Measurements from ENCODE around the gene TESK1. TPM values are rescaled to one million over a fixed set of nuclear protein-coding genes. Genes with fewer than 3 reads are reported as not detected.

TESK1 gene
- total RNA-seq, 1 experiment from 2014 or later = 20.4 TPM

GRCh38 chr9:35605351-35606137 is 482 bp downstream of the TESK1 start:
- Mint-ChIP-seq H3K9me3 (no peaks in the 10 kb centered on the region), H3K4me1 (peaks cover 13% of the 10 kb centered on the region), H3K4me3 (peak overlapping the region; percentile 75), H3K27me3 (ENCODE audit: low read depth) (peaks cover 5% of the 10 kb centered on the region), H3K36me3 (no peaks in the 10 kb centered on the region), H3K27ac (no peak overlapping the region)
- ATAC-seq (peak; percentile 1), DNase-seq (ENCODE audit: low spot score) (peak; percentile 48)
- POLR2A ChIA-PET = interaction anchor here (0.7 to 1.5 kb wide), 5 partner anchors 12 to 186 kb away, joined by 3 read pairs; partner anchors contain the start of gene CREB3
- TF ChIP-seq IRF2 (CRISPR knock-in tag; IDR thresholded peaks at IDR 0.05; ENCODE audit: borderline replicate concordance, low read depth) = no peak
- TF ChIP-seq GTF2I (CRISPR knock-in tag; conservative IDR thresholded peaks at IDR 0.05) = no peak
- TF ChIP-seq ELF4 (CRISPR knock-in tag; IDR thresholded peaks at IDR 0.05; ENCODE audit: low read depth) = no peak
- no peak for TF ChIP-seq ERG (CRISPR knock-in tag; IDR thresholded peaks at IDR 0.05)
- TF ChIP-seq JAZF1 (CRISPR knock-in tag; IDR thresholded peaks at IDR 0.05) = no peak
- CTCF ChIA-PET = interaction anchor here (0.9 to 3.3 kb wide), 9 partner anchors 8 to 127 kb away, joined by 4 to 36 read pairs (median 7); partner anchors contain the start of genes ARHGEF39, CCDC107, CREB3 and RMRP

DNA sequence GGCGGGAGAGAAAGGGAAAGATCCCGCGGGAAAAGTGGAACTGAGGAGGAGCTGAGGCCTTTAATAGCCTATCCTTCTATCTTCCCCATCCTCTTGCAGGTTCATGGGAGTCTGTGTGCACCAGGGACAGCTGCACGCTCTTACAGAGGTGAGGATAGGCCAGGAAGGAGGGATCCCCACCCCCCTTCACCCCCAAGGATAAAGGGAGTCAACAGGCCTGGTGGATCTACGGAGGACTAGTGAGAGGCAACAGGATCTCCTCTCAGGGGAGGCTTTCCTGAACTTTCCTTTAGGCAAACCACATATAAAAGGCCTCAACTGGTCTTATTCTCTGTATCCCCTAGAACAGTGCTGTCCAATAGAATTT is 1.1 kb downstream of the TESK1 start:
- H3K4me3 Mint-ChIP-seq = peak overlapping the region; percentile 75
- H3K27ac Mint-ChIP-seq = no peak overlapping the region
- no peaks in the 10 kb centered on the region for H3K9me3 Mint-ChIP-seq
- DNase-seq (ENCODE audit: low spot score) (no peak), ATAC-seq (no peak)
- ChIA-PET POLR2A (interaction anchor here (0.7 to 1.1 kb wide), 2 partner anchors 40 to 126 kb away, joined by 3 read pairs; partner anchors contain the start of gene CREB3), CTCF (interaction anchor here (1.0 to 3.3 kb wide), 3 partner anchors 8 to 126 kb away, joined by 5 to 36 read pairs (median 5); partner anchors contain the start of genes CREB3 and TLN1)
- no peaks in the 10 kb centered on the region for H3K36me3 Mint-ChIP-seq
- peaks cover 13% of the 10 kb centered on the region for H3K4me1 Mint-ChIP-seq
- peaks cover 5% of the 10 kb centered on the region for H3K27me3 Mint-ChIP-seq (ENCODE audit: low read depth)
- TF ChIP-seq ZSCAN18 (CRISPR knock-in tag; IDR thresholded peaks at IDR 0.05) (no peak), ATF2 (CRISPR knock-in tag; IDR thresholded peaks at IDR 0.05; ENCODE audit: borderline replicate concordance, low read depth) (no peak), ARID4B (CRISPR knock-in tag; IDR thresholded peaks at IDR 0.05; ENCODE audit: borderline replicate concordance) (no peak), HMGXB4 (CRISPR knock-in tag; IDR thresholded peaks at IDR 0.05) (no peak), OVOL2 (CRISPR knock-in tag; IDR thresholded peaks at IDR 0.05; ENCODE audit: borderline replicate concordance) (no peak), ZNF263 (CRISPR knock-in tag; IDR thresholded peaks at IDR 0.05; ENCODE audit: low read depth) (no peak), ZNF671 (CRISPR knock-in tag; IDR thresholded peaks at IDR 0.05) (no peak), USF2 (CRISPR knock-in tag; IDR thresholded peaks at IDR 0.05) (no peak), ATF6 (CRISPR knock-in tag; IDR thresholded peaks at IDR 0.05) (no peak), GTF2I (CRISPR knock-in tag; conservative IDR thresholded peaks at IDR 0.05) (no peak)
- TF ChIP-seq, protein P1, sequence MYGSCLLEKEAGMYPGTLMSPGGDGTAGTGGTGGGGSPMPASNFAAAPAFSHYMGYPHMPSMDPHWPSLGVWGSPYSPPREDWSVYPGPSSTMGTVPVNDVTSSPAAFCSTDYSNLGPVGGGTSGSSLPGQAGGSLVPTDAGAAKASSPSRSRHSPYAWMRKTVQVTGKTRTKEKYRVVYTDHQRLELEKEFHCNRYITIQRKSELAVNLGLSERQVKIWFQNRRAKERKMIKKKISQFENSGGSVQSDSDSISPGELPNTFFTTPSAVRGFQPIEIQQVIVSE (CRISPR knock-in tag; IDR thresholded peaks at IDR 0.05; ENCODE audit: borderline replicate concordance) = no peak
